ENCODE data around the gene BAZ2B.

The BAZ2B gene

GRCh38 chr2:159356053-159356554, 260.2 kb downstream of the BAZ2B start:
- Histone ChIP-seq H3K9ac (ENCODE audit: low read length) (no peak overlapping the region), H2AFZ (ENCODE audit: low read length) (no peak overlapping the region), H3K27ac (ENCODE audit: low read depth, low read length, poor library complexity, severe bottlenecking) (no peak overlapping the region)

GRCh38 chr2:159351977-159352376, 264.4 kb downstream of the BAZ2B start:
- Histone ChIP-seq H3K79me2 (ENCODE audit: insufficient read depth, low read length) (no peaks in the 10 kb centered on the region), H3K27me3 (ENCODE audit: insufficient read depth, low read length) (no peaks in the 10 kb centered on the region), H3K9me3 (ENCODE audit: low read length) (no peaks in the 10 kb centered on the region), H3K4me1 (ENCODE audit: insufficient read depth, low read length, severe bottlenecking) (no peaks in the 10 kb centered on the region), H3F3A (ENCODE audit: insufficient read depth, low read length) (no peaks in the 10 kb centered on the region), H3K4me3 (ENCODE audit: low read depth, low read length, poor library complexity, severe bottlenecking) (no peak overlapping the region), H4K20me1 (ENCODE audit: insufficient read depth, low read length) (no peaks in the 10 kb centered on the region), H3K9me2 (ENCODE audit: low read depth, low read length) (no peaks in the 10 kb centered on the region), H3K9ac (ENCODE audit: low read length) (no peak overlapping the region), H3K4me2 (ENCODE audit: low read length) (no peak overlapping the region), H3K36me3 (ENCODE audit: insufficient read depth, low read length) (no peaks in the 10 kb centered on the region), H2AFZ (ENCODE audit: low read length) (no peak overlapping the region), H3K27ac (ENCODE audit: low read depth, low read length, poor library complexity, severe bottlenecking) (no peak overlapping the region)
- TF ChIP-seq EZH2 (IDR thresholded peaks at IDR 0.05; ENCODE audit: borderline replicate concordance, low read length) = no peak

More at GRCh38 chr2:159356053-159356554, 260.2 kb downstream of the BAZ2B start:
- Histone ChIP-seq H3K27me3 (ENCODE audit: insufficient read depth, low read length) (no peaks in the 10 kb centered on the region), H3K4me2 (ENCODE audit: low read length) (no peak overlapping the region), H4K20me1 (ENCODE audit: insufficient read depth, low read length) (no peaks in the 10 kb centered on the region), H3K36me3 (ENCODE audit: insufficient read depth, low read length) (no peaks in the 10 kb centered on the region), H3K4me3 (ENCODE audit: low read depth, low read length, poor library complexity, severe bottlenecking) (no peak overlapping the region), H3K79me2 (ENCODE audit: insufficient read depth, low read length) (no peaks in the 10 kb centered on the region), H3K9me3 (ENCODE audit: low read length) (no peaks in the 10 kb centered on the region), H3K4me1 (ENCODE audit: insufficient read depth, low read length, severe bottlenecking) (no peaks in the 10 kb centered on the region), H3F3A (ENCODE audit: insufficient read depth, low read length) (no peaks in the 10 kb centered on the region), H3K9me2 (ENCODE audit: low read depth, low read length) (no peaks in the 10 kb centered on the region)
- TF ChIP-seq EZH2 (IDR thresholded peaks at IDR 0.05; ENCODE audit: borderline replicate concordance, low read length) = no peak
- no peak for TF ChIP-seq CTCF (IDR thresholded peaks at IDR 0.05; ENCODE audit: low read length)

- no peaks in the 10 kb centered on the region for H3K79me2 ChIP-seq (ENCODE audit: insufficient read depth, low read length)
- no peak overlapping the region for H3K4me2 ChIP-seq (ENCODE audit: low read length)
- H3K9me3 ChIP-seq (ENCODE audit: low read length) = no peaks in the 10 kb centered on the region
- H2AFZ ChIP-seq (ENCODE audit: low read length) = no peak overlapping the region
- no peaks in the 10 kb centered on the region for H3K36me3 ChIP-seq (ENCODE audit: insufficient read depth, low read length)
- no peaks in the 10 kb centered on the region for H4K20me1 ChIP-seq (ENCODE audit: insufficient read depth, low read length)
- H3K9ac ChIP-seq (ENCODE audit: low read length) = no peak overlapping the region
- no peaks in the 10 kb centered on the region for H3K27me3 ChIP-seq (ENCODE audit: insufficient read depth, low read length)
- TF ChIP-seq EZH2 (IDR thresholded peaks at IDR 0.05; ENCODE audit: borderline replicate concordance, low read length) (no peak), CTCF (IDR thresholded peaks at IDR 0.05; ENCODE audit: low read length) (no peak)
- H3K4me1 ChIP-seq (ENCODE audit: insufficient read depth, low read length, severe bottlenecking) = no peaks in the 10 kb centered on the region
- no peaks in the 10 kb centered on the region for H3F3A ChIP-seq (ENCODE audit: insufficient read depth, low read length)
- no peaks in the 10 kb centered on the region for H3K9me2 ChIP-seq (ENCODE audit: low read depth, low read length)
- no peak overlapping the region for H3K27ac ChIP-seq (ENCODE audit: low read depth, low read length, poor library complexity, severe bottlenecking)
- no peak overlapping the region for H3K4me3 ChIP-seq (ENCODE audit: low read depth, low read length, poor library complexity, severe bottlenecking)
These were observed 266.6 kb downstream of the BAZ2B start for GRCh38 chr2:159349674-159350299.
